Uterus (tissue), 4 donors: ENCODE measurements around the gene MPPED1. TPM values are rescaled to one million over a fixed set of nuclear protein-coding genes. Genes with fewer than 3 reads are reported as not detected.

Source experiments
- DNase-seq, 2 donors: peaks; one replicate each; pipeline ENCODE4 v3.0.0-alpha.2; 2019 to 2020
- H3K27ac ChIP-seq, 2 donors: fragments of 200-600 bp; sonication (generic); 1 replicate in 1 of 2; 2 replicates in 1 of 2; pipeline ENCODE4 v1.5.1; 2016 to 2018
- H3K27me3 ChIP-seq, 2 donors: fragments of 200-600 bp; sonication (generic); one replicate each; pipeline ENCODE4 v1.5.1; 2018 to 2019; ENCODE audit warnings: control low read depth in 1 of 2
- H3K36me3 ChIP-seq, 2 donors: fragments of 200-600 bp; sonication (generic); one replicate each; pipeline ENCODE4 v1.5.1; 2019; ENCODE audit warnings: control low read depth in 1 of 2
- H3K4me1 ChIP-seq, 2 donors: fragments of 200-600 bp; sonication (generic); one replicate each; pipeline ENCODE4 v1.5.1; 2018 to 2019; ENCODE audit warnings: control low read depth in 1 of 2
- H3K4me3 ChIP-seq, 2 donors: fragments of 200-600 bp; sonication (generic); 1 replicate in 1 of 2; 2 replicates in 1 of 2; pipeline ENCODE4 v1.5.1; 2018 to 2019; ENCODE audit warnings: mild to moderate bottlenecking in 1 of 2
- H3K9me3 ChIP-seq, 2 donors: fragments of 200-600 bp; sonication (generic); one replicate each; pipeline ENCODE4 v1.5.1; 2019; ENCODE audit warnings: control low read depth in 1 of 2
- POLR2A ChIP-seq, 2 donors: fragments of 450-650 bp; IDR thresholded peaks; one replicate each; pipeline ENCODE4 v1.6.1; 2016; ENCODE audit warnings: antibody characterized with exemption in 2 of 2, mild to moderate bottlenecking in 1 of 2, moderate library complexity in 1 of 2
- intact Hi-C: fragments of 100-400 bp; cut with DNase I; formaldehyde crosslinking; loops from one replicate; pipeline ENCODE4 v1.15.1; 2023; ENCODE audit warnings: low total_unique reads
- total RNA-seq, 4 donors: library from RNA; depleted of rRNA in 3 of 4; stranded (reverse); fragments of >200 nt in 3 of 4; gene quantifications; one replicate each; pipeline versions ENCODE4 v1.1.0 to v1.2.4, GENCODE V29; 2014 to 2023
- TF ChIP-seq, protein P1 (sequence below), 4 experiments: fragments of 200-600 bp in 2 of 4; fragments of 450-650 bp in 2 of 4; sonication (generic) in 2 of 4; IDR thresholded peaks; one replicate each; pipeline ENCODE4 v1.5.1; 2016 to 2019; ENCODE audit warnings: antibody characterized with exemption in 4 of 4, mild to moderate bottlenecking in 2 of 4, moderate library complexity in 1 of 4
- donor health status: DM: yes; HTN: yes; CAD: no.

Gene MPPED1
- total RNA-seq, 4 donors from 2014 or later, result 0.67 to 8.4 TPM; not detected in 2

- H3K9me3 ChIP-seq, result peaks cover 0 to 6% of the 10 kb centered on the region in 2 donors
- intact Hi-C loops, result no loop called here
- H3K27me3 ChIP-seq, result no peaks in the 10 kb centered on the region
- no peak for DNase-seq
- no peaks in the 10 kb centered on the region for H3K36me3 ChIP-seq
- no peak for TF ChIP-seq POLR2A (IDR thresholded peaks at IDR 0.05)
- TF ChIP-seq, protein P1, sequence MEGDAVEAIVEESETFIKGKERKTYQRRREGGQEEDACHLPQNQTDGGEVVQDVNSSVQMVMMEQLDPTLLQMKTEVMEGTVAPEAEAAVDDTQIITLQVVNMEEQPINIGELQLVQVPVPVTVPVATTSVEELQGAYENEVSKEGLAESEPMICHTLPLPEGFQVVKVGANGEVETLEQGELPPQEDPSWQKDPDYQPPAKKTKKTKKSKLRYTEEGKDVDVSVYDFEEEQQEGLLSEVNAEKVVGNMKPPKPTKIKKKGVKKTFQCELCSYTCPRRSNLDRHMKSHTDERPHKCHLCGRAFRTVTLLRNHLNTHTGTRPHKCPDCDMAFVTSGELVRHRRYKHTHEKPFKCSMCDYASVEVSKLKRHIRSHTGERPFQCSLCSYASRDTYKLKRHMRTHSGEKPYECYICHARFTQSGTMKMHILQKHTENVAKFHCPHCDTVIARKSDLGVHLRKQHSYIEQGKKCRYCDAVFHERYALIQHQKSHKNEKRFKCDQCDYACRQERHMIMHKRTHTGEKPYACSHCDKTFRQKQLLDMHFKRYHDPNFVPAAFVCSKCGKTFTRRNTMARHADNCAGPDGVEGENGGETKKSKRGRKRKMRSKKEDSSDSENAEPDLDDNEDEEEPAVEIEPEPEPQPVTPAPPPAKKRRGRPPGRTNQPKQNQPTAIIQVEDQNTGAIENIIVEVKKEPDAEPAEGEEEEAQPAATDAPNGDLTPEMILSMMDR (IDR thresholded peaks at IDR 0.05), result no peak
- H3K27ac ChIP-seq, result no peak overlapping the region
- no peaks in the 10 kb centered on the region for H3K4me1 ChIP-seq
- H3K4me3 ChIP-seq, result no peak overlapping the region
These were observed 50.9 kb downstream of the MPPED1 start for GRCh38 chr22:43462701-43463100.

- Histone ChIP-seq H3K27me3 (no peaks in the 10 kb centered on the region), H3K9me3 (peaks cover 0 to 6% of the 10 kb centered on the region in 2 donors), H3K4me3 (no peak overlapping the region), H3K36me3 (no peaks in the 10 kb centered on the region), H3K27ac (no peak overlapping the region), H3K4me1 (no peaks in the 10 kb centered on the region)
- DNase-seq, result no peak
- intact Hi-C loops, result no loop called here
- TF ChIP-seq, protein P1 (IDR thresholded peaks at IDR 0.05), result no peak
- TF ChIP-seq POLR2A (IDR thresholded peaks at IDR 0.05), result no peak
These were observed 53.0 kb downstream of the MPPED1 start for GRCh38 chr22:43464809-43465208.

- no peak for TF ChIP-seq POLR2A (IDR thresholded peaks at IDR 0.05)
- Histone ChIP-seq H3K9me3 (peaks cover 0 to 6% of the 10 kb centered on the region in 2 donors), H3K27ac (no peak overlapping the region), H3K27me3 (no peaks in the 10 kb centered on the region), H3K4me1 (no peaks in the 10 kb centered on the region), H3K4me3 (no peak overlapping the region), H3K36me3 (no peaks in the 10 kb centered on the region)
- intact Hi-C loops, result no loop called here
- no peak for DNase-seq
These were observed 53.6 kb downstream of the MPPED1 start for GRCh38 chr22:43465291-43466015.

GRCh38 chr22:43466710-43467109 is 54.9 kb downstream of the MPPED1 start:
- H3K4me3 ChIP-seq, result no peak overlapping the region
- DNase-seq, result no peak
- H3K27ac ChIP-seq, result no peak overlapping the region
- H3K4me1 ChIP-seq, result no peaks in the 10 kb centered on the region
- H3K27me3 ChIP-seq, result no peaks in the 10 kb centered on the region
- H3K36me3 ChIP-seq, result no peaks in the 10 kb centered on the region
- no peak for TF ChIP-seq POLR2A (IDR thresholded peaks at IDR 0.05)
- TF ChIP-seq, protein P1 (IDR thresholded peaks at IDR 0.05), result no peak
- peaks cover 0 to 6% of the 10 kb centered on the region in 2 donors for H3K9me3 ChIP-seq
- intact Hi-C loops, result no loop called here

DNA sequence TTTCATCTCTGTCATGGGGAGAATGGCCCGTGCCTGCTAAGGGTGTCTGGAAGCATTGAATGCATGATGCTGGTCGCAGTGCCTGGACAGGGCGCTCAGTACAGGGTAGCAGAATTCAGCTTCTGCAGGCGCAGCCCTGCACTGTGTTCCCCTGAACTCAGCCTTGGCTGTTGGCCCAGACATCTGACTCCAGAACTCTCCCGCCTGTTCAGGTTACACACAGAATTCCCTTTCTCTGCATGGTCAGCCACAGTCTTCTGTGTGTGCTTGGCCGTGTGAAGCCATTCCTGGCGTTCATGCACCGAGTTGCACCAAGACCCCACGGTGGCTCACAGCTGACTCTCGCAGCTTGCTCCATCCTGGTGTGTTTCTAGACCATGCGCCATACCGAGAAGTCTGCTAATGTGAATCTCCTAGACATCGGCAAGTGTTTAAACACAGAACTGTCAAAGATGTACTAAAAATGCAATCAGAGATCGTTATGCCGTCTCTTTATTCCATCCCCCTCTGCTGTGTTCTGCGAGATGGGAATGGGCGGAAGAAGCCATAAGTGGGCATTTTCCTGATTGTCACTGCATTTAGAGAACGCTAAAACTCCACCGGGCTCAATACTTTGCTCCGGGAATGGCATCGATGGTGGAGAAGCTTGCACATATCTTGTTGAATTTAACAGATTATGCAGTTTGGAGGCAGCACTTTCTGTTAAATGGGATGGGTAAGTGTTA is 55.6 kb downstream of the MPPED1 start:
- peaks cover 0 to 6% of the 10 kb centered on the region in 2 donors for H3K9me3 ChIP-seq
- H3K36me3 ChIP-seq, result no peaks in the 10 kb centered on the region
- DNase-seq, result no peak
- intact Hi-C loops, result no loop called here
- H3K4me1 ChIP-seq, result no peaks in the 10 kb centered on the region
- TF ChIP-seq, protein P1 (IDR thresholded peaks at IDR 0.05), result no peak
- TF ChIP-seq POLR2A (IDR thresholded peaks at IDR 0.05), result no peak
- H3K27me3 ChIP-seq, result no peaks in the 10 kb centered on the region
- H3K4me3 ChIP-seq, result no peak overlapping the region
- no peak overlapping the region for H3K27ac ChIP-seq
